ENCODE measurements around the gene AUTS2.

Gene AUTS2

DNA sequence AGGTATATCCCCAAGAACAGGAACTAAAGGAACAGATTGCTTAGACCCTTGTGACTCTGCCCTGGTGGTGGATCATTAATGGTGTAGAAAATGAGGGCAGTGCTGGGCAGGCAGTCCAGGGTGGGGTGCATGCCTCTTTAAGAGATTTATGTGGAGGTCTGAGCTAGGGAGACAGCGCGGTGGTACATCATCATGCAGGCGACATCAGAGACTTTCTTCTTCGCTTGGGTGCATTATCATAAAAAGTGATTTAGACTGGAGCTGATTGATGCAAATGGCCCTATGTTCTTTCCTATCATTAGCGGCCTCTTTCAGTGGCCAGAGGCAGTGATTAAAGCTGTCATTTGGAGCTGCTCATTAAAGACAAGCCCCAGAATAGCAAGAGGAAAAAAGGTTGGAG, 1014.5 kb downstream of the AUTS2 start:
- TF ChIP-seq, protein P1, sequence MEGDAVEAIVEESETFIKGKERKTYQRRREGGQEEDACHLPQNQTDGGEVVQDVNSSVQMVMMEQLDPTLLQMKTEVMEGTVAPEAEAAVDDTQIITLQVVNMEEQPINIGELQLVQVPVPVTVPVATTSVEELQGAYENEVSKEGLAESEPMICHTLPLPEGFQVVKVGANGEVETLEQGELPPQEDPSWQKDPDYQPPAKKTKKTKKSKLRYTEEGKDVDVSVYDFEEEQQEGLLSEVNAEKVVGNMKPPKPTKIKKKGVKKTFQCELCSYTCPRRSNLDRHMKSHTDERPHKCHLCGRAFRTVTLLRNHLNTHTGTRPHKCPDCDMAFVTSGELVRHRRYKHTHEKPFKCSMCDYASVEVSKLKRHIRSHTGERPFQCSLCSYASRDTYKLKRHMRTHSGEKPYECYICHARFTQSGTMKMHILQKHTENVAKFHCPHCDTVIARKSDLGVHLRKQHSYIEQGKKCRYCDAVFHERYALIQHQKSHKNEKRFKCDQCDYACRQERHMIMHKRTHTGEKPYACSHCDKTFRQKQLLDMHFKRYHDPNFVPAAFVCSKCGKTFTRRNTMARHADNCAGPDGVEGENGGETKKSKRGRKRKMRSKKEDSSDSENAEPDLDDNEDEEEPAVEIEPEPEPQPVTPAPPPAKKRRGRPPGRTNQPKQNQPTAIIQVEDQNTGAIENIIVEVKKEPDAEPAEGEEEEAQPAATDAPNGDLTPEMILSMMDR (IDR thresholded peaks at IDR 0.05; ENCODE audit: insufficient read depth, low read length) = no peak
- TF ChIP-seq GABPA (IDR thresholded peaks at IDR 0.05; ENCODE audit: low read depth) (no peak), POLR2AphosphoS5 (IDR thresholded peaks at IDR 0.05; ENCODE audit: low read depth) (no peak), SPI1 (IDR thresholded peaks at IDR 0.05; ENCODE audit: borderline replicate concordance, low read depth) (no peak)
- TF ChIP-seq, protein P2, sequence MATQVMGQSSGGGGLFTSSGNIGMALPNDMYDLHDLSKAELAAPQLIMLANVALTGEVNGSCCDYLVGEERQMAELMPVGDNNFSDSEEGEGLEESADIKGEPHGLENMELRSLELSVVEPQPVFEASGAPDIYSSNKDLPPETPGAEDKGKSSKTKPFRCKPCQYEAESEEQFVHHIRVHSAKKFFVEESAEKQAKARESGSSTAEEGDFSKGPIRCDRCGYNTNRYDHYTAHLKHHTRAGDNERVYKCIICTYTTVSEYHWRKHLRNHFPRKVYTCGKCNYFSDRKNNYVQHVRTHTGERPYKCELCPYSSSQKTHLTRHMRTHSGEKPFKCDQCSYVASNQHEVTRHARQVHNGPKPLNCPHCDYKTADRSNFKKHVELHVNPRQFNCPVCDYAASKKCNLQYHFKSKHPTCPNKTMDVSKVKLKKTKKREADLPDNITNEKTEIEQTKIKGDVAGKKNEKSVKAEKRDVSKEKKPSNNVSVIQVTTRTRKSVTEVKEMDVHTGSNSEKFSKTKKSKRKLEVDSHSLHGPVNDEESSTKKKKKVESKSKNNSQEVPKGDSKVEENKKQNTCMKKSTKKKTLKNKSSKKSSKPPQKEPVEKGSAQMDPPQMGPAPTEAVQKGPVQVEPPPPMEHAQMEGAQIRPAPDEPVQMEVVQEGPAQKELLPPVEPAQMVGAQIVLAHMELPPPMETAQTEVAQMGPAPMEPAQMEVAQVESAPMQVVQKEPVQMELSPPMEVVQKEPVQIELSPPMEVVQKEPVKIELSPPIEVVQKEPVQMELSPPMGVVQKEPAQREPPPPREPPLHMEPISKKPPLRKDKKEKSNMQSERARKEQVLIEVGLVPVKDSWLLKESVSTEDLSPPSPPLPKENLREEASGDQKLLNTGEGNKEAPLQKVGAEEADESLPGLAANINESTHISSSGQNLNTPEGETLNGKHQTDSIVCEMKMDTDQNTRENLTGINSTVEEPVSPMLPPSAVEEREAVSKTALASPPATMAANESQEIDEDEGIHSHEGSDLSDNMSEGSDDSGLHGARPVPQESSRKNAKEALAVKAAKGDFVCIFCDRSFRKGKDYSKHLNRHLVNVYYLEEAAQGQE (IDR thresholded peaks at IDR 0.05; ENCODE audit: insufficient replicate concordance, low read depth) = no peak
- DNase-seq (ENCODE audit: low read depth in 1 of 2, low spot score in 1 of 2) = no peak
- Histone ChIP-seq H3K27ac (replicated peaks) (no peak overlapping the region), H3K4me3 (replicated peaks; ENCODE audit: insufficient read depth, low read length) (no peak overlapping the region), H3K27me3 (ENCODE audit: insufficient read depth, poor library complexity, severe bottlenecking) (no peaks in the 10 kb centered on the region)

DNA sequence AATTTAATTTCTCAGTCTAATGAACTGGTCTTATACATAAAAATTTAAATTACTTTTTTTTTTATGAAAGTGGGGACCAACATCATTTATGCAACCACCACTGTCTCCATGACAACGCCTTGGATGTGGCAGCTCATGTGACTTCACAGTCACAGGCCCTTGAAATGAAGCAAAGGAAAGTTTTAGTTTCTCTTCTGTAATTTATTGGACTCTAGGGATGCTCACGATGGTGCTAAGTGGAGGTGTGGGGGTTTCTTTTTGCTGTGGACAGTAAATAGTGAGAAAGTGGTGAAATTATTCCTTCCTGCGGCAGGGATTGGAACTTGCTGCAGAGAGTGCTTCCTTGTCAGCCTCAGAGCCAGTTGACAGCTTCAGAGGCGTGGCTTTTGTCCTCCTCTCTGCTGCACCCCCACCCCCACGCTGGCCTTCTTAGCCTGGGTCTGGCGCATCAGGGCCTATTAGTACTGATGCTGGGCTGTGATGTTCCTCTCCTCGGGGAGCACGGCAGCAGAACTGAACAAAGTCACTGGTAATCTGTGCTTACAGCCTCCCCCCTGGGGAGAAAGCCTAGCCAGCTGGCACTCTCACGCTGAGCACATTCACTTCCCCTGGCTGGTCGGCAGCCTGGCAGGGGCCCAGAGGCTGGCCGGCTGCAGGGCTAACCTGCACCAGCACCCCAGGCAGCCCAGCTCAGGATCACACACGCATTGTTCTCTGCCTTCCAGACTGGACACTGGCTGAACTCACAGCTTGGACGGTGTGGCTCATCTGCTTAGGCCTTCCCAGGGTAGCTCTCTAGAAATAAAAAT, 1016.2 kb downstream of the AUTS2 start:
- Histone ChIP-seq H3K27ac (replicated peaks) (no peak overlapping the region), H3K4me3 (replicated peaks; ENCODE audit: insufficient read depth, low read length) (no peak overlapping the region), H3K27me3 (ENCODE audit: insufficient read depth, poor library complexity, severe bottlenecking) (no peaks in the 10 kb centered on the region)
- TF ChIP-seq, protein P2 (IDR thresholded peaks at IDR 0.05; ENCODE audit: insufficient replicate concordance, low read depth) = no peak
- TF ChIP-seq SPI1 (IDR thresholded peaks at IDR 0.05; ENCODE audit: borderline replicate concordance, low read depth) (no peak), GABPA (IDR thresholded peaks at IDR 0.05; ENCODE audit: low read depth) (no peak), POLR2AphosphoS5 (IDR thresholded peaks at IDR 0.05; ENCODE audit: low read depth) (no peak)
- TF ChIP-seq, protein P1 (IDR thresholded peaks at IDR 0.05; ENCODE audit: insufficient read depth, low read length) = no peak
- no peak for DNase-seq (ENCODE audit: low read depth in 1 of 2, low spot score in 1 of 2)

DNA sequence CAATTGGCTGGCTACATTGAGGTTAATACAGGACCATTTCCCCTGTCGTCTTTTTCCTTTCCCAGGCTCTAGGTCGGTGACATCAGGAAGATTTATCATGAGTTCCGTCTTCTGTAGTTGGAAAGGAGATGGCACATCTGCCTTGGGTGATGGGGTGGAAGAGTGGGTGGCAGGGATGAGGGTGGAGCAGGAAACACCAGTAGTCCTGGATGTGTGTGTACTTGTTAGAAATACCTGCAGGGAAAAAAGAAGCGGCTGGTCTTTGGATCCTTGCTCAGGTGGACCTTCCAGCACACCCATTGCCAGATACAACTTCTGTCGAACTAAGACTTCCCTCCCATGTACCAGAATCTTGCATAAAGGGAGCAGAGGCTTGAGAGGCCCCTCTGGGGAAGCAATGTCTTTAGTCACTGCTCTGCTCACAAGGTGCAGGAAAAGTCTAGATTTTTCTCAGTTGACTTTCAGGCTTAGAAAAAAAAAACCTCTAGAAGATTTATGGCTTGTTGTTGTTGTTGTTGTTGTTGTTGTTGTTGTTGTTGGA, 1016.9 kb downstream of the AUTS2 start:
- H3K27ac ChIP-seq (replicated peaks) = no peak overlapping the region
- no peaks in the 10 kb centered on the region for H3K27me3 ChIP-seq (ENCODE audit: insufficient read depth, poor library complexity, severe bottlenecking)
- no peak for TF ChIP-seq SPI1 (IDR thresholded peaks at IDR 0.05; ENCODE audit: borderline replicate concordance, low read depth)
- TF ChIP-seq POLR2AphosphoS5 (IDR thresholded peaks at IDR 0.05; ENCODE audit: low read depth) = no peak
- TF ChIP-seq, protein P2 (IDR thresholded peaks at IDR 0.05; ENCODE audit: insufficient replicate concordance, low read depth) = no peak
- no peak for TF ChIP-seq GABPA (IDR thresholded peaks at IDR 0.05; ENCODE audit: low read depth)
- TF ChIP-seq, protein P1 (IDR thresholded peaks at IDR 0.05; ENCODE audit: insufficient read depth, low read length) = no peak

More for the DNA sequence above, 1016.9 kb downstream of the AUTS2 start:
- no peak for DNase-seq (ENCODE audit: low read depth in 1 of 2, low spot score in 1 of 2)
- H3K4me3 ChIP-seq (replicated peaks; ENCODE audit: insufficient read depth, low read length) = no peak overlapping the region

Data from HL-60 (cell line).